SH-SY5Y (cell line): ENCODE data around the gene L2HGDH.

Source experiments
- GATA2 ChIP-seq: IDR thresholded peaks from 2 replicates; pipeline ENCODE4 v1.6.1; 2011; ENCODE audit warnings: mild to moderate bottlenecking, low read depth, low read length
- GATA3 ChIP-seq: IDR thresholded peaks from 2 replicates; pipeline ENCODE4 v1.6.1; 2011; ENCODE audit warnings: low read depth, mild to moderate bottlenecking, low read length, moderate library complexity

DNA sequence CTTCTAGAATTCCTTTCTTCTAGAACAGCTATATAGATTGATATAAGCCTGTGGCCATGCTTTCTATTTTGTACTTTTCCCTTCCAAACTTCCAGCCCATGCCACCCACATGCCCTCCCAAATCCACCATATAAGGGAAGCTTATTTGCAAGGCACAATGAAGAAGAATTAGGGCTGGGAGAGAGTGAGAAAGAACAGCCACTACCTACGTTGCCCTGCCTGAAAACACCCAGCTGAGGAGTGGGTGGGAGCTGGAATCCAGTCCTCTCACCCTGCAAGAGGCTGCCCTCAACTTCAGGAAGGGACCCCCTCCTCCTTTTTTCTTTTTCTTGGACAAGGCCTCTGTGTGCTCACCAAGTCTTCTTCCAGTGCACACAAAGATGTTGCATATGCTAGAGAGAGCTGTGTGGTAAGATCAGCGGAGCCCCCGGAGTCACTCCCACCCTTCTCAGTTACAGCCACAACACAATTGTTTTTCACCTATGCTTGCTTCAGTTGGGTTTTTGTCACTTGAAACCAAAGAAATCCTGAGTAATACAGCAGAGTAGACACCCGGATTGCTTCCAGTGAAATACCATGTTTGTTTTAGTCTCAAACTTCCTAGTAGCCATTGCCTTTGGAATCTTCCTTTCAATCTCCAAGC, 45.8 kb upstream of the L2HGDH start:
- TF ChIP-seq GATA2, result no peak
- no peak for TF ChIP-seq GATA3
